Ureter (tissue), 1 donor: ENCODE data around the gene RERG. TPM values are rescaled to one million over a fixed set of nuclear protein-coding genes. Genes with fewer than 3 reads are reported as not detected.

ENCODE experiments used
- DNase-seq: peaks from one replicate; pipeline ENCODE4 v3.0.0-alpha.2; 2020; ENCODE audit warnings: low spot score
- total RNA-seq: library from RNA; stranded (reverse); gene quantifications from one replicate; pipeline ENCODE4 v1.2.4, GENCODE V29; 2023
- donor health status: DM: yes; HTN: yes; CAD: no.

The RERG gene
- total RNA-seq, 1 donor from 2014 or later: 22.2 TPM

GRCh38 chr12:15186597-15186996 is 34.6 kb downstream of the RERG start:
- no peak for DNase-seq

GRCh38 chr12:15184484-15184883 is 36.7 kb downstream of the RERG start:
- DNase-seq: no peak

- DNase-seq: no peak
Measured at GRCh38 chr12:15183821-15184220, 37.4 kb downstream of the RERG start.

GRCh38 chr12:15181017-15181683 is 40.1 kb downstream of the RERG start:
- DNase-seq: no peak

GRCh38 chr12:15180325-15180724 is 40.9 kb downstream of the RERG start:
- no peak for DNase-seq

GRCh38 chr12:15179672-15180071 is 41.5 kb downstream of the RERG start:
- DNase-seq: no peak

GRCh38 chr12:15173142-15173541 is 48.1 kb downstream of the RERG start:
- no peak for DNase-seq

- DNase-seq: no peak
Measured at GRCh38 chr12:15172060-15172822, 49.0 kb downstream of the RERG start.

GRCh38 chr12:15171012-15171655 is 50.1 kb downstream of the RERG start:
- no peak for DNase-seq

- no peak for DNase-seq
Measured at GRCh38 chr12:15168026-15168678, 53.1 kb downstream of the RERG start.

GRCh38 chr12:15165012-15165659 is 56.1 kb downstream of the RERG start:
- DNase-seq: no peak

GRCh38 chr12:15163030-15163976 is 57.9 kb downstream of the RERG start:
- DNase-seq: no peak

GRCh38 chr12:15158083-15158482 is 63.1 kb downstream of the RERG start:
- no peak for DNase-seq

- DNase-seq: no peak
Measured at GRCh38 chr12:15157269-15157671, 63.9 kb downstream of the RERG start.

- no peak for DNase-seq
Measured at GRCh38 chr12:15155271-15155670, 65.9 kb downstream of the RERG start.

GRCh38 chr12:15154103-15154502 is 67.1 kb downstream of the RERG start:
- DNase-seq: no peak

GRCh38 chr12:15152868-15153267 is 68.3 kb downstream of the RERG start:
- no peak for DNase-seq

- DNase-seq: no peak
Measured at GRCh38 chr12:15152456-15152855, 68.8 kb downstream of the RERG start.

GRCh38 chr12:15151161-15152091 is 69.8 kb downstream of the RERG start:
- no peak for DNase-seq

- DNase-seq: no peak
Measured at GRCh38 chr12:15146585-15146984, 74.6 kb downstream of the RERG start.
